HCT116 (cell line): ENCODE data around the gene MAPK7. TPM values are rescaled to one million over a fixed set of nuclear protein-coding genes. Genes with fewer than 3 reads are reported as not detected.

ENCODE experiments used
- ATAC-seq: fragments of 200-7000 bp; cut with Tn5 transposase; 2 replicates; pipeline ENCODE4 v1.9.1; 2020; ENCODE audit warnings: mild to moderate bottlenecking, moderate library complexity
- BruUV-seq: library from RNA; stranded (reverse); fragments of 400-500 nt; replicated peaks from 2 replicates; lab custom pipeline; 2021; lab: Mats Ljungman, UMichigan
- CTCF ChIA-PET: fragments of 300-600 bp; sonication (Branson Sonifier 250); formaldehyde crosslinking; loops from one replicate; lab custom pipeline; 2021; ENCODE audit warnings: antibody characterized with exemption; lab: Charles Lee
- POLR2A ChIA-PET: fragments of 300-600, 350-600 bp; sonication (Branson Sonifier 250); formaldehyde crosslinking; loops from one replicate; lab custom pipeline; 2021; ENCODE audit warnings: antibody characterized with exemption; lab: Charles Lee
- RAD21 ChIA-PET, 2 experiments: fragments of 300-600 bp; sonication (Branson Sonifier 250); formaldehyde crosslinking; loops; one replicate each; lab custom pipeline; 2023; ENCODE audit warnings: low total read pairs in 2 of 2; ENCODE audit not compliant: uncharacterized antibody in 2 of 2, unreplicated experiment in 2 of 2, low non-redundant PET in 1 of 2; lab: Charles Lee
- DNase-seq: peaks from one replicate; pipeline ENCODE4 v3.0.0-alpha.2; 2010; ENCODE audit warnings: low read depth, low spot score
- H2AFZ ChIP-seq: fragments of 200-600 bp; shearing (Covaris generic), sonication (generic); 2 replicates; pipeline ENCODE4 v1.6.1; 2017; ENCODE audit warnings: low read depth, mixed run types, mixed read lengths, antibody characterized with exemption, low read length; ENCODE audit not compliant: poor library complexity, severe bottlenecking
- H3K27ac ChIP-seq: 2 replicates; pipeline ENCODE4 v1.5.1; 2012; ENCODE audit warnings: low read depth, low read length
- H3K27me3 ChIP-seq: fragments of 200-600 bp; sonication (generic); 2 replicates; pipeline ENCODE4 v1.6.1; 2016; ENCODE audit warnings: mixed run types, low read length, mixed read lengths; ENCODE audit not compliant: insufficient read depth
- H3K36me3 ChIP-seq, 2 experiments: fragments of 200-500 bp in 1 of 2; fragments of 200-600 bp in 1 of 2; sonication (Bioruptor generic) in 1 of 2; sonication (generic) in 1 of 2; 2 replicates each; pipeline versions ENCODE4 v1.5.1 to v1.6.1; 2014 to 2016; ENCODE audit warnings: low read length in 2 of 2, inconsistent platforms in 1 of 2, mixed read lengths in 1 of 2, mixed run types in 1 of 2; ENCODE audit not compliant: insufficient read depth in 2 of 2, control insufficient read depth in 1 of 2
- H3K4me1 ChIP-seq, 2 experiments: fragments of 200-600 bp in 1 of 2; sonication (generic) in 1 of 2; 2 replicates each; pipeline versions ENCODE4 v1.5.1 to v1.6.1; 2012 to 2017; ENCODE audit warnings: low read length in 2 of 2, inconsistent platforms in 1 of 2, mild to moderate bottlenecking in 1 of 2, mixed read lengths in 1 of 2, mixed run types in 1 of 2, moderate library complexity in 1 of 2; ENCODE audit not compliant: insufficient read depth in 2 of 2, control insufficient read depth in 1 of 2
- H3K4me2 ChIP-seq: fragments of 200-600 bp; sonication (generic); 2 replicates; pipeline ENCODE4 v1.6.1; 2017; ENCODE audit warnings: mixed run types, low read length, mixed read lengths
- H3K4me3 ChIP-seq, 2 experiments: fragments of 200-600 bp in 1 of 2; sonication (generic) in 1 of 2; replicated peaks in 1 of 2; 2 replicates each; pipeline ENCODE4 v1.5.1; 2011 to 2016; ENCODE audit warnings: low read length in 2 of 2, control low read depth in 1 of 2, low read depth in 1 of 2, mild to moderate bottlenecking in 1 of 2, mixed read lengths in 1 of 2, mixed run types in 1 of 2
- H3K79me2 ChIP-seq: fragments of 200-600 bp; sonication (generic); 2 replicates; pipeline ENCODE4 v1.6.1; 2017; ENCODE audit warnings: mild to moderate bottlenecking, mixed run types, low read length, moderate library complexity, mixed read lengths; ENCODE audit not compliant: insufficient read depth
- H3K9ac ChIP-seq: fragments of 200-600 bp; sonication (generic); 2 replicates; pipeline ENCODE4 v1.6.1; 2016; ENCODE audit warnings: low read length, mixed read lengths
- H3K9me2 ChIP-seq: fragments of 200-600 bp; sonication (generic), shearing (Covaris generic); 2 replicates; pipeline ENCODE4 v1.6.1; 2017; ENCODE audit warnings: mixed run types, mild to moderate bottlenecking, moderate library complexity; ENCODE audit not compliant: insufficient read depth
- H3K9me3 ChIP-seq, 2 experiments: fragments of 200-500 bp in 1 of 2; fragments of 200-600 bp in 1 of 2; sonication (Bioruptor generic) in 1 of 2; sonication (generic) in 1 of 2; 2 replicates each; pipeline ENCODE4 v1.6.1; 2014 to 2017; ENCODE audit warnings: low read length in 2 of 2, mixed read lengths in 2 of 2, inconsistent platforms in 1 of 2, low read depth in 1 of 2, mild to moderate bottlenecking in 1 of 2, mixed run types in 1 of 2, moderate library complexity in 1 of 2; ENCODE audit not compliant: control insufficient read depth in 1 of 2, insufficient read depth in 1 of 2
- H4K20me1 ChIP-seq: fragments of 200-600 bp; sonication (generic), shearing (Covaris generic); 2 replicates; pipeline ENCODE4 v1.6.1; 2017; ENCODE audit warnings: mixed run types, mild to moderate bottlenecking, moderate library complexity; ENCODE audit not compliant: insufficient read depth
- ATF3 ChIP-seq: IDR thresholded peaks from 2 replicates; pipeline ENCODE4 v1.6.1; 2012
- CBX3 ChIP-seq: IDR thresholded peaks from 2 replicates; pipeline ENCODE4 v1.6.1; 2012; ENCODE audit warnings: low read depth
- CEBPB ChIP-seq: IDR thresholded peaks from 2 replicates; pipeline ENCODE4 v1.6.1; 2012; ENCODE audit warnings: low read depth
- SRF ChIP-seq: IDR thresholded peaks from 2 replicates; pipeline ENCODE4 v1.6.1; 2012; ENCODE audit warnings: low read depth
- intact Hi-C: fragments of 100-400 bp; cut with micrococcal nuclease; formaldehyde crosslinking; loops from 2 replicates; pipeline ENCODE4 v1.10.0; 2022
- total RNA-seq: library from RNA; stranded (reverse); gene quantifications from one replicate; pipeline ENCODE4 v1.2.1, GENCODE V29; 2021; ENCODE audit not compliant: unreplicated experiment
- TF ChIP-seq, protein P1 (sequence below): IDR thresholded peaks from 2 replicates; pipeline ENCODE4 v1.6.1; 2011; ENCODE audit warnings: mild to moderate bottlenecking, low read length, moderate library complexity; ENCODE audit not compliant: insufficient replicate concordance; ENCODE audit errors: extremely low read depth

Gene MAPK7
- total RNA-seq, 1 experiment from 2014 or later: 15.3 TPM

GRCh38 chr17:19387921-19388521, 9.7 kb downstream of the MAPK7 start:
- Histone ChIP-seq H3K9me2 (no peaks in the 10 kb centered on the region), H3K36me3 (peaks cover 5 to 9% of the 10 kb centered on the region in 2 experiments; a peak in 2 of 4 replicates), H3K9me3 (no peaks in the 10 kb centered on the region), H3K27me3 (no peaks in the 10 kb centered on the region), H3K9ac (no peak overlapping the region), H2AFZ (no peak overlapping the region), H3K27ac (no peak overlapping the region), H3K4me3 (no peak overlapping the region), H3K79me2 (no peaks in the 10 kb centered on the region), H3K4me2 (no peak overlapping the region), H3K4me1 (peaks cover 0 to 20% of the 10 kb centered on the region in 2 experiments; a peak in 2 of 4 replicates), H4K20me1 (no peaks in the 10 kb centered on the region)
- ChIA-PET RAD21 (no interaction called here), CTCF (no interaction called here), POLR2A (interaction anchor here (2.3 kb wide), 1 partner anchor 10 kb away, joined by 13 read pairs; the partner anchor contains the start of gene MAPK7)
- ATAC-seq (no peak; the same call in 1 of the 2 replicates), DNase-seq (no peak)
- TF ChIP-seq ATF3 (no peak), CBX3 (no peak), SRF (no peak), CEBPB (no peak)
- TF ChIP-seq, protein P1, sequence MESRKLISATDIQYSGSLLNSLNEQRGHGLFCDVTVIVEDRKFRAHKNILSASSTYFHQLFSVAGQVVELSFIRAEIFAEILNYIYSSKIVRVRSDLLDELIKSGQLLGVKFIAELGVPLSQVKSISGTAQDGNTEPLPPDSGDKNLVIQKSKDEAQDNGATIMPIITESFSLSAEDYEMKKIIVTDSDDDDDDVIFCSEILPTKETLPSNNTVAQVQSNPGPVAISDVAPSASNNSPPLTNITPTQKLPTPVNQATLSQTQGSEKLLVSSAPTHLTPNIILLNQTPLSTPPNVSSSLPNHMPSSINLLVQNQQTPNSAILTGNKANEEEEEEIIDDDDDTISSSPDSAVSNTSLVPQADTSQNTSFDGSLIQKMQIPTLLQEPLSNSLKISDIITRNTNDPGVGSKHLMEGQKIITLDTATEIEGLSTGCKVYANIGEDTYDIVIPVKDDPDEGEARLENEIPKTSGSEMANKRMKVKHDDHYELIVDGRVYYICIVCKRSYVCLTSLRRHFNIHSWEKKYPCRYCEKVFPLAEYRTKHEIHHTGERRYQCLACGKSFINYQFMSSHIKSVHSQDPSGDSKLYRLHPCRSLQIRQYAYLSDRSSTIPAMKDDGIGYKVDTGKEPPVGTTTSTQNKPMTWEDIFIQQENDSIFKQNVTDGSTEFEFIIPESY: no peak
- BruUV-seq: no TSS peak
- intact Hi-C loops: no loop called here
